ENCODE data around the gene RPL32. TPM values are rescaled to one million over a fixed set of nuclear protein-coding genes. Genes with fewer than 3 reads are reported as not detected.

RPL32 gene
- total RNA-seq (1,000 to 10,000 TPM in 3 of 5 donors, 100 to 1,000 TPM in 1, 10 to 100 TPM in 1; 71.5 to 2,292 (median 1,389) TPM), polyA plus RNA-seq (1,000 to 10,000 TPM; 2,312 to 3,985 (median 3,806) TPM)
- long read RNA-seq, donor 1, transcript RPL32-202 (3 exons, 1,734 nt), result minor isoform, 73 of 652 reads
- long read RNA-seq, donor 1, transcript RPL32-204 (4 exons, 2,117 nt), result major isoform, 532 of 652 reads
- long read RNA-seq, donor 1, transcript RPL32-207 (3 exons, 631 nt), result minor isoform, 11 of 652 reads
- long read RNA-seq, donor 1, partial matches to known transcripts, result 23 of 652 reads
- long read RNA-seq, donor 1, other reads (novel, unspliced or antisense), result 7 of 652 reads
- long read RNA-seq, donor 2, transcript RPL32-202 (3 exons, 1,734 nt), result minor isoform, 117 of 1,023 reads
- long read RNA-seq, donor 2, transcript RPL32-204 (4 exons, 2,117 nt), result major isoform, 864 of 1,023 reads
- long read RNA-seq, donor 2, transcript RPL32-203 (4 exons, 1,749 nt), result minor isoform, 9 of 1,023 reads
- long read RNA-seq, donor 2, partial matches to known transcripts, result 20 of 1,023 reads
- long read RNA-seq, donor 2, other reads (novel, unspliced or antisense), result 6 of 1,023 reads
- long read RNA-seq, donor 3, transcript RPL32-202 (3 exons, 1,734 nt), result minor isoform, 62 of 870 reads
- long read RNA-seq, donor 3, transcript RPL32-204 (4 exons, 2,117 nt), result major isoform, 751 of 870 reads
- long read RNA-seq, donor 3, transcript RPL32-207 (3 exons, 631 nt), result minor isoform, 12 of 870 reads
- long read RNA-seq, donor 3, partial matches to known transcripts, result 37 of 870 reads
- long read RNA-seq, donor 3, other reads (novel, unspliced or antisense), result 5 of 870 reads
- long read RNA-seq, donor 4, transcript RPL32-202 (3 exons, 1,734 nt), result minor isoform, 19 of 148 reads
- long read RNA-seq, donor 4, transcript RPL32-204 (4 exons, 2,117 nt), result major isoform, 118 of 148 reads
- long read RNA-seq, donor 4, partial matches to known transcripts, result 7 of 148 reads
- long read RNA-seq, donor 4, other reads (novel, unspliced or antisense), result 0 of 148 reads
- long read RNA-seq, donor 5, transcript RPL32-202 (3 exons, 1,734 nt), result minor isoform, 92 of 1,222 reads
- long read RNA-seq, donor 5, transcript RPL32-203 (4 exons, 1,749 nt), result minor isoform, 6 of 1,222 reads
- long read RNA-seq, donor 5, transcript RPL32-204 (4 exons, 2,117 nt), result major isoform, 1,045 of 1,222 reads
- long read RNA-seq, donor 5, transcript RPL32-207 (3 exons, 631 nt), result minor isoform, 11 of 1,222 reads
- long read RNA-seq, donor 5, partial matches to known transcripts, result 40 of 1,222 reads
- long read RNA-seq, donor 5, other reads (novel, unspliced or antisense), result 25 of 1,222 reads
- long read RNA-seq, donor 6, result 0 reads
- long read RNA-seq, donor 7, transcript RPL32-207 (3 exons, 631 nt), result minor isoform, 16 of 1,360 reads
- long read RNA-seq, donor 7, transcript RPL32-204 (4 exons, 2,117 nt), result major isoform, 1,100 of 1,360 reads
- long read RNA-seq, donor 7, transcript RPL32-202 (3 exons, 1,734 nt), result minor isoform, 125 of 1,360 reads
- long read RNA-seq, donor 7, transcript RPL32-203 (4 exons, 1,749 nt), result minor isoform, 22 of 1,360 reads
- long read RNA-seq, donor 7, partial matches to known transcripts, result 81 of 1,360 reads
- long read RNA-seq, donor 7, other reads (novel, unspliced or antisense), result 14 of 1,360 reads
- long read RNA-seq, donor 8, transcript RPL32-203 (4 exons, 1,749 nt), result minor isoform, 8 of 1,421 reads
- long read RNA-seq, donor 8, transcript RPL32-207 (3 exons, 631 nt), result minor isoform, 14 of 1,421 reads
- long read RNA-seq, donor 8, transcript RPL32-202 (3 exons, 1,734 nt), result minor isoform, 104 of 1,421 reads
- long read RNA-seq, donor 8, transcript RPL32-204 (4 exons, 2,117 nt), result major isoform, 1,201 of 1,421 reads
- long read RNA-seq, donor 8, partial matches to known transcripts, result 71 of 1,421 reads
- long read RNA-seq, donor 8, other reads (novel, unspliced or antisense), result 20 of 1,421 reads
- long read RNA-seq, donor 9, transcript RPL32-204 (4 exons, 2,117 nt), result major isoform, 1,246 of 1,524 reads
- long read RNA-seq, donor 9, transcript RPL32-207 (3 exons, 631 nt), result minor isoform, 21 of 1,524 reads
- long read RNA-seq, donor 9, transcript RPL32-203 (4 exons, 1,749 nt), result minor isoform, 9 of 1,524 reads
- long read RNA-seq, donor 9, transcript RPL32-202 (3 exons, 1,734 nt), result minor isoform, 116 of 1,524 reads
- long read RNA-seq, donor 9, partial matches to known transcripts, result 111 of 1,524 reads
- long read RNA-seq, donor 9, other reads (novel, unspliced or antisense), result 13 of 1,524 reads
- long read RNA-seq, donor 10, transcript RPL32-204 (4 exons, 2,117 nt), result major isoform, 495 of 550 reads
- long read RNA-seq, donor 10, transcript RPL32-202 (3 exons, 1,734 nt), result minor isoform, 29 of 550 reads
- long read RNA-seq, donor 10, partial matches to known transcripts, result 13 of 550 reads
- long read RNA-seq, donor 10, other reads (novel, unspliced or antisense), result 8 of 550 reads

GRCh38 chr3:12841149-12841969 is at the start of gene RPL32:
Gene RPL32, minus strand, starts transcription at chr3:12841565. Its CDS starts 1,328 bp downstream, at chr3:12840237.
- no peaks in the 10 kb centered on the region for H3K27me3 ChIP-seq
- H3K27ac ChIP-seq, result peak within 1 kb of the TSS; percentile 71 to 96 (median 87)
- H3K36me3 ChIP-seq, result peaks cover 35 to 37% (median 36%) of the 10 kb centered on the region in 4 donors
- DNase-seq, result peak; percentile 88 to 97
- TF ChIP-seq POLR2AphosphoS5 (IDR thresholded peaks at IDR 0.05) (peak; percentile 89 to 99 (median 97)), CTCF (IDR thresholded peaks at IDR 0.05) (peak in 5 of 7 experiments; percentile 40 to 93 (median 76)), EP300 (IDR thresholded peaks at IDR 0.05) (no peak), POLR2A (IDR thresholded peaks at IDR 0.05) (peak in 2 of 4 donors; percentile 59 to 66)
- no peaks in the 10 kb centered on the region for H3K9me3 ChIP-seq
- H3K4me1 ChIP-seq, result peaks cover 30 to 45% (median 37%) of the 10 kb centered on the region in 4 donors
- peak within 1 kb of the TSS; percentile 72 to 99 (median 81) for H3K4me3 ChIP-seq
- intact Hi-C loops (cut with DNase I; ENCODE audit: low total_unique reads), result no loop called here
- 0 to 2% (median 0%) methylated on average over 40 to 43 of the region's 43 CpGs for WGBS, 5 donors

- Histone ChIP-seq H3K4me3 (no peak overlapping the region), H3K27ac (no peak overlapping the region), H3K9me3 (no peaks in the 10 kb centered on the region), H3K36me3 (no peaks in the 10 kb centered on the region), H3K27me3 (peaks cover 0 to 24% (median 0%) of the 10 kb centered on the region in 3 donors), H3K4me1 (peaks cover 0 to 18% (median 14%) of the 10 kb centered on the region in 4 donors)
- WGBS, 5 donors, result 84 to 93% (median 85%) methylated on average over 7 to 10 of the region's 10 CpGs
- no peak for TF ChIP-seq POLR2A (IDR thresholded peaks at IDR 0.05)
- no peak for TF ChIP-seq POLR2AphosphoS5 (IDR thresholded peaks at IDR 0.05)
- TF ChIP-seq CTCF (IDR thresholded peaks at IDR 0.05), result no peak
- no peak for DNase-seq
- intact Hi-C loops (cut with DNase I; ENCODE audit: low total_unique reads), result no loop called here
Measured at GRCh38 chr3:12890610-12891390, 49.4 kb upstream of the RPL32 start.

Measured in stomach (tissue), 19 donors.